ENCODE data around the gene CDH12. TPM values are rescaled to one million over a fixed set of nuclear protein-coding genes. Genes with fewer than 3 reads are reported as not detected.

Gene CDH12
- total RNA-seq, 2 donors from 2014 or later = 0.90 to 1.9 TPM

DNA sequence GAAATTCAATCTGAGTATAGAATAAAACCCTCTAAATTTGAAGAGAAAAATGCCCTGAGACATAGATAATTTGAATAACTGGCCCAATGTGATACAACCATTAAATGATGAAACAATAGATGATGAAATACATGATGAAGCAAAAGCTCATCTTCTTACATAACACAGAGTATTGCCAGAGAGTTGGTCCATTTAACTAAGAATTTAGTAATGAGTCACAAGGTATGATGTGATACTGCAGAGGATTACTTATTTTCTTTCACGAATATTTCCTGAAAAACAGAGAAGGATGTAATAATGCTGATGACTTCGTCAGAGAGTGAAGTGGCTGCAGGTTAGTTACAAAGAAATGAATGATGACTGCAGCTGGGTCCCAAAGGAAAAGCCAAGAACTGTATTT is 379.3 kb downstream of the CDH12 start:
- DNase-seq = no peak
- no peaks in the 10 kb centered on the region for H3K4me1 Mint-ChIP-seq
- WGBS, 2 experiments (ENCODE audit: insufficient coverage in 1 of 2, insufficient read length in 1 of 2) = 71 to 90% methylated on average over 1 to 2 of the region's 2 CpGs
- H3K4me1 ChIP-seq (ENCODE audit: control insufficient read depth, insufficient read depth, low read length) = no peaks in the 10 kb centered on the region
- no peaks in the 10 kb centered on the region for H3K36me3 Mint-ChIP-seq (ENCODE audit: low read depth)
- TF ChIP-seq, protein P1, sequence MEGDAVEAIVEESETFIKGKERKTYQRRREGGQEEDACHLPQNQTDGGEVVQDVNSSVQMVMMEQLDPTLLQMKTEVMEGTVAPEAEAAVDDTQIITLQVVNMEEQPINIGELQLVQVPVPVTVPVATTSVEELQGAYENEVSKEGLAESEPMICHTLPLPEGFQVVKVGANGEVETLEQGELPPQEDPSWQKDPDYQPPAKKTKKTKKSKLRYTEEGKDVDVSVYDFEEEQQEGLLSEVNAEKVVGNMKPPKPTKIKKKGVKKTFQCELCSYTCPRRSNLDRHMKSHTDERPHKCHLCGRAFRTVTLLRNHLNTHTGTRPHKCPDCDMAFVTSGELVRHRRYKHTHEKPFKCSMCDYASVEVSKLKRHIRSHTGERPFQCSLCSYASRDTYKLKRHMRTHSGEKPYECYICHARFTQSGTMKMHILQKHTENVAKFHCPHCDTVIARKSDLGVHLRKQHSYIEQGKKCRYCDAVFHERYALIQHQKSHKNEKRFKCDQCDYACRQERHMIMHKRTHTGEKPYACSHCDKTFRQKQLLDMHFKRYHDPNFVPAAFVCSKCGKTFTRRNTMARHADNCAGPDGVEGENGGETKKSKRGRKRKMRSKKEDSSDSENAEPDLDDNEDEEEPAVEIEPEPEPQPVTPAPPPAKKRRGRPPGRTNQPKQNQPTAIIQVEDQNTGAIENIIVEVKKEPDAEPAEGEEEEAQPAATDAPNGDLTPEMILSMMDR (conservative IDR thresholded peaks at IDR 0.05) = no peak
- no peak overlapping the region for H3K27ac Mint-ChIP-seq
- no peaks in the 10 kb centered on the region for H3K27me3 Mint-ChIP-seq (ENCODE audit: insufficient read depth)
- no peak overlapping the region for H3K9ac ChIP-seq (ENCODE audit: extremely low read depth, low read length, poor library complexity, severe bottlenecking)
- H3K36me3 ChIP-seq (ENCODE audit: control insufficient read depth, insufficient read depth, low read length) = no peaks in the 10 kb centered on the region
- no peak overlapping the region for H3K4me3 ChIP-seq (ENCODE audit: low read length)
- H3K27ac ChIP-seq (ENCODE audit: low read depth, low read length) = no peak overlapping the region
- H3K9me3 Mint-ChIP-seq = no peaks in the 10 kb centered on the region
- H3K27me3 ChIP-seq (ENCODE audit: control insufficient read depth, insufficient read depth, low read length, poor library complexity, severe bottlenecking) = no peaks in the 10 kb centered on the region
- no peaks in the 10 kb centered on the region for H3K9me3 ChIP-seq (ENCODE audit: control insufficient read depth, low read length)
- H3K4me3 Mint-ChIP-seq = no peak overlapping the region

DNA sequence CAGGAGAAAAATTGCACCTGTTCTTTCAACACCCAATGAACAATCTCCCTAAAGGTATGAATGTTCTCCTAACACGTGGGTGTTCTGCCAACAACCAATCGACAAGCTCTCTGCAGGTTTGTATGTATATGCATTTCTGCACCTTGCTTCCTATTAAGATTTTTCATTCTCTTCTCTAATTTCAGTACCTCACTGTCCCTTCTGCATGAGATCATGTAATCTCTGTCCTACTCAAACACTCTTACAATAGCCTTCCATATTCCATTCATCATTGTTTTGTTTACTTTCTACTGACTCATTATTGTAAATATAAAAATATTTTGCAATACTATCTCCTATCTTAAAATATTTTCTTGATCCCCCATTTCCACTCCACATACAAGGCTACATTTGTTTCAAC is 382.0 kb downstream of the CDH12 start:
- Histone ChIP-seq H3K36me3 (ENCODE audit: control insufficient read depth, insufficient read depth, low read length) (no peaks in the 10 kb centered on the region), H3K9ac (ENCODE audit: extremely low read depth, low read length, poor library complexity, severe bottlenecking) (no peak overlapping the region), H3K9me3 (ENCODE audit: control insufficient read depth, low read length) (no peaks in the 10 kb centered on the region), H3K27ac (ENCODE audit: low read depth, low read length) (no peak overlapping the region), H3K27me3 (ENCODE audit: control insufficient read depth, insufficient read depth, low read length, poor library complexity, severe bottlenecking) (no peaks in the 10 kb centered on the region), H3K4me1 (ENCODE audit: control insufficient read depth, insufficient read depth, low read length) (no peaks in the 10 kb centered on the region), H3K4me3 (ENCODE audit: low read length) (no peak overlapping the region)
- Mint-ChIP-seq H3K36me3 (ENCODE audit: low read depth) (no peaks in the 10 kb centered on the region), H3K4me1 (no peaks in the 10 kb centered on the region), H3K27ac (no peak overlapping the region), H3K9me3 (no peaks in the 10 kb centered on the region), H3K4me3 (no peak overlapping the region), H3K27me3 (ENCODE audit: insufficient read depth) (no peaks in the 10 kb centered on the region)
- 95 to 100% methylated on average over 2 of the region's 2 CpGs for WGBS, 2 experiments (ENCODE audit: insufficient coverage in 1 of 2, insufficient read length in 1 of 2)
- TF ChIP-seq, protein P1 (conservative IDR thresholded peaks at IDR 0.05) = no peak
- DNase-seq = no peak

DNA sequence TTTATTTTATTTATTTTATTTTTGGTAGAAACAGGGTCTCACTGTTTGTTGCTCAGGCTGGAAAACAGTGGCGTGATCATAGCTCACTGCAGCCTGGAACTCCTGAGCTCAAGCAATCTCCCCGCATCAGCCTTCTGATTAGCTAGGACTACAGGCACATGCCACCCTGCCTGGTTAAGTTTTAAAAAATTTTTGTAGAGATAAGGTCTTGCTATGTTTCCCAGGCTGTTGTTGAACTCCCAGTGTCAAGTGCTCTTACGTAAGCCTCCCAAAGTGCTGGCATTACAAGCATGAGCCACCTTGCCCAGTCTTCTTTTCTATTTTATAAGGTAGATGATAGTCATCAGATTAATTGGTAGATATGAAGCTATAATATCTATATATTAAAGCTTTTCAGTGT is 382.7 kb downstream of the CDH12 start:
- Mint-ChIP-seq H3K27me3 (ENCODE audit: insufficient read depth) (no peaks in the 10 kb centered on the region), H3K27ac (no peak overlapping the region), H3K36me3 (ENCODE audit: low read depth) (no peaks in the 10 kb centered on the region), H3K4me1 (no peaks in the 10 kb centered on the region), H3K9me3 (no peaks in the 10 kb centered on the region), H3K4me3 (no peak overlapping the region)
- H3K27me3 ChIP-seq (ENCODE audit: control insufficient read depth, insufficient read depth, low read length, poor library complexity, severe bottlenecking) = no peaks in the 10 kb centered on the region
- no peak for DNase-seq
- 83 to 92% methylated on average over 2 to 3 of the region's 3 CpGs for WGBS, 2 experiments (ENCODE audit: insufficient coverage in 1 of 2, insufficient read length in 1 of 2)
- no peaks in the 10 kb centered on the region for H3K4me1 ChIP-seq (ENCODE audit: control insufficient read depth, insufficient read depth, low read length)
- no peaks in the 10 kb centered on the region for H3K36me3 ChIP-seq (ENCODE audit: control insufficient read depth, insufficient read depth, low read length)
- no peak overlapping the region for H3K27ac ChIP-seq (ENCODE audit: low read depth, low read length)
- H3K9ac ChIP-seq (ENCODE audit: extremely low read depth, low read length, poor library complexity, severe bottlenecking) = no peak overlapping the region
- TF ChIP-seq, protein P1 (conservative IDR thresholded peaks at IDR 0.05) = no peak
- no peak overlapping the region for H3K4me3 ChIP-seq (ENCODE audit: low read length)
- H3K9me3 ChIP-seq (ENCODE audit: control insufficient read depth, low read length) = no peaks in the 10 kb centered on the region

All from endodermal cell (in vitro differentiated cells).